ENCODE measurements around the gene MMGT1.

GRCh38 chrX:135973548-135974278 lies at the start of gene MMGT1:
- TF ChIP-seq CTCF (conservative IDR thresholded peaks at IDR 0.05; ENCODE audit: low read depth in 2 of 2): no peak
- TF ChIP-seq POLR2AphosphoS5 (IDR thresholded peaks at IDR 0.05; ENCODE audit: low read depth): peak; percentile 65
- no peak for TF ChIP-seq JUNB (IDR thresholded peaks at IDR 0.05; ENCODE audit: unreplicated experiment)
- no peak for TF ChIP-seq EZH2 (IDR thresholded peaks at IDR 0.05; ENCODE audit: low read depth, unreplicated experiment)
- TF ChIP-seq REST (IDR thresholded peaks at IDR 0.05; ENCODE audit: unreplicated experiment): no peak
- no peak for TF ChIP-seq ZNF331 (CRISPR knock-in tag; IDR thresholded peaks at IDR 0.05; ENCODE audit: low read depth)
- TF ChIP-seq ETS1 (IDR thresholded peaks at IDR 0.05): 0 out of 2 replicates have a peak, but pooled peaks have one; percentile 31
- TF ChIP-seq EZH2phosphoT487 (IDR thresholded peaks at IDR 0.05; ENCODE audit: unreplicated experiment): no peak
- peak; percentile 96 for TF ChIP-seq CREB1 (CRISPR knock-in tag; IDR thresholded peaks at IDR 0.05; ENCODE audit: low read depth)
- no peak for TF ChIP-seq ZNF114 (CRISPR knock-in tag; IDR thresholded peaks at IDR 0.05)
- TF ChIP-seq NANOG (IDR thresholded peaks at IDR 0.05; ENCODE audit: borderline replicate concordance): no peak

Data from GM23338 (cell line).